GM19328 (cell line): Measurements from ENCODE around the gene TRIM61.
"Not testable (repeated sequence)": the region's sequence is repeated elsewhere in the genome, so short reads cannot be mapped to it uniquely, and the experiment has no call there.

ENCODE experiments used
- ATAC-seq: cut with Tn5 transposase; IDR thresholded peaks from one replicate; pipeline ENCODE4 v1.9.1; 2021; ENCODE audit warnings: mild to moderate bottlenecking, moderate library complexity; ENCODE audit not compliant: unreplicated experiment

TRIM61 gene

DNA sequence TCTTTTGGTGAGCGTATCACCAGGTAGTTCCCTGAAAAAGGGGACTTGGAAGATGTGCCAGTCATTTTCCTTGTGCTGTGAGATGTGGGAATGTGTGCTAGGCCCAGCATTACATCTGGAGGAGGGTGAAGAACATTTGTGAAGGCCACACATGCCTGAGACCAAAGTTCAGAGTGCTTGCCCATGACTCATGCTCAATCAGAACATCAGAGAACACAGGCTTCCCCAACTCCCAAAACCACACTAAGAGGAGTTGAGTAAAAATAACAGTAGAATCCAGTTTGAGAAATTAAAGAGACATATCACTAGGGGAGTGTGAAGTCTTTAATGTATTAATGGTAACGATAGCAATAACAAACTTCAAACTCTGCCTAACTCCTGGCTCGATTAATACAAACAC, 18.0 kb downstream of the TRIM61 start:
- ATAC-seq: not testable (repeated sequence)

GRCh38 chr4:164956766-164957643, 20.5 kb downstream of the TRIM61 start:
- peak; percentile 100 for ATAC-seq

DNA sequence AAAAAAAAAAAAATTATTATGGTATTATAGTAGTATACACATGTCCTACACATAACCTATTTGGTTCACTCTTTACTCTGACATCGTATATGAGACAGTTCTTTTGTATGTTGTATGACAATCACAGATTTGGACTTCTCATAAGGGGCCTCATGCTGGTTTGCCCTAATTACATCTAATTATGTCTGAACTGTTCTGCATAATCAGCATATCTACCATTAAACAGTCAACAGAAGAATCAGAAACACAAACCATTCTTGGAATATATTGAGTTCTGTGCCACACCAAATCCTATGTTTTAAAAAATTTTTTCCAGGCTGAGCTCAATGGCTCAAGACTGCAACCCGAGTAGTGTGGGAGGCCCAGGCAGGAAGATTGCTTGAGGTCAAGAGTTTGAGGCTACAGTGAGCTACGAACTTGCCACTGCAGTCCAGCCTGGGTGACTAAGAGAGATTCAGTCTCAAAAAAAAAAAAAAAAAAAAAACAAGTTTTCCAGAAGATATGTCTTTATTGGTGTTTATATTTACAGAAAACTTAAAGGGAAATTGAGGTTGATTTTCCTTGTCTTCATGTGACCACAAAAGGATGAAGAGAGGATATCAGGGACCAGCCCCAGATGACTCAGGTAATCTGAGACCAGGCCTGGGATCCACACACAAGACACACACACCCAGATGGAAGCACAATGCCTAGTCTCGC, 22.2 kb downstream of the TRIM61 start:
- no peak for ATAC-seq

GRCh38 chr4:164952551-164952950, 24.9 kb downstream of the TRIM61 start:
- no peak for ATAC-seq

GRCh38 chr4:164949448-164950143, 27.9 kb downstream of the TRIM61 start:
- peak; percentile 58 for ATAC-seq

DNA sequence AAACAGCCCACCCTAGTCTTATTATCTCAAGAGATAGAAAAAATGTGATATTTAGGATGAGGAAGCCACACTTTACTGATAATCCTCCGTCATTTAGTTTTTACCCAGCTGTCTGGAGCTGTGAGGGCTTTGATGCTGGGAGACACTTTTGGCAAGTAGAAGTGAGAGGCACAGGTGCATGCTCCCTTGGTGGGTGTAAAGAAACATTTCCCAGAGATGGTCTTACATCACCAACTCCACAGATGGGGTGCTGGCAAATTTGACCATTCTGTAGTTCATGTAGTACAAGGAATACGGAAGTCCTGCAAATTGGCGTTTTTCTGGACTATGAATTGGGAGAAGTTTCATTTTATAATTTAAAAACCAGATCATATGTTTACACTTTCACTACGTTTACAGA, 28.5 kb downstream of the TRIM61 start:
- no peak for ATAC-seq

DNA sequence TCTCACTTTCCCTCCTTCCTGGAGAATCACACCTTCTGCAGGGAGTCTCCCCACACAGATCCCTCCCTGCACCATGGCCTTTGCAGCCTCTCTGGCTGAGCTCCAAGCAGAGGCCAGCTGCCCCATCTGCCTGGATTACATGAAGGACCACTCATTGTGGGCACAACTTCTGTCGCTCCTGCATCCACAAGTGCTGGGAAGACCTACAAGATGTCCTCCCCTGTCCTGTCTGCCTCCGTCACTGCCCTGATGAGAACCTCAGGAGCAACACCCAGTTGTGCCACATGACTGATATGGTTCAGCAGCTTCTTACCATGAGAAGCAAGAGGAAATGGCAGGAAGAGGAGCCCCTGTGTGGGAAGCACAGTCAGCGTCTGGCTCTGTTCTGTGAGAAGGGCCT, 29.5 kb downstream of the TRIM61 start:
- not testable (repeated sequence) for ATAC-seq

GRCh38 chr4:164946810-164947209, 30.6 kb downstream of the TRIM61 start:
- ATAC-seq: no peak

- no peak for ATAC-seq
These were observed 32.3 kb downstream of the TRIM61 start for GRCh38 chr4:164945146-164945545.

GRCh38 chr4:164943192-164943591, 34.3 kb downstream of the TRIM61 start:
- no peak for ATAC-seq

DNA sequence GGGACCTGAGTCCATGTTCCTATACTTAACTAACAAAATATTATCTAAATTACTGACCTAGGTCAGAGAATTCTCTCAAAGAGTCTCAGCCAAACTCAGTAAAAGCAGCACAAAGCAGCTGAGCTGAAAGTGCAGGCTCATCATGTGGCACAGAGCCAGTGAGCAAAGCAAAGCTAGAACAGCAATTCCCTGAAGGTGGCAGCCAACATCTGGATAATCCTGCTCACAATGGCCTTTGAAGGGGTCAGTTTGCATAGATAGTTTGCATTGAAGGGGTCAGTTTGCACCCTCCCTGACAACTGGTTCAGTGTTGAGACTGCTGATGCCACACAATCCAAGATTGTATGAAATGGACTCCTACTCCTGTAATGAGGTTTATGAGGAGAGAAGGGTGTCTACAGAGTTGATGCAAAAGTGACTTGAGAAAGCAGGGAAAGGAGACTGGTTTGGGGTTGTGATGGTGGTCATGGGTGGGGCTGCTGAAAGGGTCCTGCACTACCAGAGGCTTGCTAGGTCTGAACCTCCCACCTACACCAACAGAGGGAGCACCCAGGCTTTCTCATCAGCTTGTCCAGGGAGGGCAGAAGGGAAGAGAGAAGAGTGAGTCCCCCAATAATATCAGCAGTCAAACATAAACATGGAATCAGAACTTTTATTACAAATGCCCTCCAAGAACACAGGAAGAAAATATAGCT, 39.7 kb downstream of the TRIM61 start:
- ATAC-seq: no peak

- ATAC-seq: peak; percentile 43
These were observed 41.4 kb downstream of the TRIM61 start for GRCh38 chr4:164935865-164936606.

GRCh38 chr4:164935363-164935762, 42.1 kb downstream of the TRIM61 start:
- peak; percentile 58 for ATAC-seq

DNA sequence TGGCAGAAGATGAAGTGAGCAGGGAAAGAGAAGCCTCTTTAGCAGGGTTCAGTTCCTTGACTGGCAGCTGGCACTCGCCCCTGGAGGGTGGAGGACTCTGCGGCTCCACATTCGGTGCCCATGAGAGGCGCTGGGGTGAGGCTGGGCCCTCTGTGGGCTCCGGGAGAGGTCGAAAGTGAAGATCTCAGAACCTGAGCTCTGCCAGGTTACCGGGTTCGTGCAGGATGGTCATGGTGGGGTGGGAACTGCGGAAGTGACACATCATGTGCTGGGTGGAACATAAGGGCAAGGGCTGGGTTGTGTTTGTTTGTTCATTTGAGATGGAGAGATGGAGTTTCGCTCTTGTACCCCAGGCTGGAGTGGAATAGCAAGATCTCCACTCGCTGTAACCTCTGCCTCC, 44.2 kb downstream of the TRIM61 start:
- ATAC-seq: no peak

- ATAC-seq: no peak
These were observed 45.7 kb downstream of the TRIM61 start for GRCh38 chr4:164931551-164932324.

- no peak for ATAC-seq
These were observed 46.8 kb downstream of the TRIM61 start for GRCh38 chr4:164930647-164931046.

GRCh38 chr4:164927101-164927500, 50.4 kb downstream of the TRIM61 start:
- not testable (repeated sequence) for ATAC-seq

- no peak for ATAC-seq
These were observed 51.2 kb downstream of the TRIM61 start for GRCh38 chr4:164926301-164926700.

- no peak for ATAC-seq
These were observed 52.7 kb downstream of the TRIM61 start for GRCh38 chr4:164924670-164925238.
